GM19238 (cell line): ENCODE results near the gene IRX2.

Experiments used
- DNase-seq: peaks from one replicate; pipeline ENCODE4 v3.0.0; 2011; ENCODE audit warnings: low spot score; ENCODE audit not compliant: insufficient read length

IRX2 gene

DNA sequence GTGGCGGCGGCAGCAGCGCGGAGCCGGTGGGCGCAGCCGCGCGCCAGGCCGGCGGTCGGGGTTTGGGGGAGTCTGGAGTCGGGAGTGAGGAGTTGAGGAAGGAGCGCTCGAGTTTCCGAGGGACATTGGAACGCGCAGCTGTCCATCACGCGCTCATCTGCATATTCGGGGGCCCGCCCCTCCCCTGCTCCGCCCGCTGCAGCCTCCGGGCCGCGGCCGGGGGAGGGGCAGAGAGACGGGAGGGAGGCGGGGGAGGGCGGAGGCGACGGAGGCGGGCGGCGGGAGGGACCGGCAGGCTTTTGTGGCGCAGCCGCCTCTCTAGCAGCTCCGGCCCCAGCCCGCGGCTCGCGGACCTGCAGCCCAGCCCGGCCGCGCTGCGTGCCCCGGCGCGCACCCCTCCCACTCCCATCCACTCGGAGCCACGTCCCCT, at the start of gene IRX2:
TSS of gene IRX2 (minus strand) at position 86 of the 430 bp plus-strand sequence. CDS start 264 bp downstream, outside the sequence.
- no peak for DNase-seq

DNA sequence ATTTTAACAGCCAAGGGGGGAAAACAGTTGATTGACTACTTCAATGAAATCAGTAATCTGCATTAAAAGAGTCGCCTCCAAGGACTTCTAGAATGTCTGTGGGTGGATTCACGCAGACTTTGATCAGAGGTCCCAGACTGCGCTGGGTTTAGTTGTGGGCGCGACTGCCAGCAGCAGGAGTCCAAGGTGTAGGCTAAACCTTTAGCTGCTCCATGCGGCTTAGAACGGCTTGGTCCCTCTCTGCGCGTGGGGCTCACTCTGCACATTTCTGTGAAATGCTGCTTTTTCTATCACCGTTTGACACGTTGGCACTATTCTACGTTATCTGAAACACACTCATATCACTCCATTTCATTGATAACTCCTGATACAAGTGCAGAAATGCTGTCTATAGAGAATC, 48.6 kb upstream of the IRX2 start:
- no peak for DNase-seq

DNA sequence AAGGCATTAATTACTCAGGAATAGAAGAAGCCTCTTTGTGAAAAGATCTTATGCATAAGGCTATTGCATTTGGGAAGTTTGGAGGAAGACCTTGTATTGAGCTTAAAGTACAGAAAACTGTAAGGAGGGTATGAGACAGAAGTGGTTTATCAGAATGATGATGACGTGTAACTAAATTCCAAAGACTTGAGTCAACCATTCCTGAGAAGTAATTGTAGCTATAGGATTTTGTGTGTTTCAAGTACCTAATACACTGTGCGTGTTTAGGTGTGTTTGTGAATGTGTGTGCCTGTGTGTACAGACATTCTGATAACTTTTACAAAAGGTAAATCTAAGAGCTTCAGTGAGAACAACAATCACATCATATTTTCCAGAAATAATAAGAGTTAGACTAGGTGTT, 46.5 kb upstream of the IRX2 start:
- no peak for DNase-seq

DNA sequence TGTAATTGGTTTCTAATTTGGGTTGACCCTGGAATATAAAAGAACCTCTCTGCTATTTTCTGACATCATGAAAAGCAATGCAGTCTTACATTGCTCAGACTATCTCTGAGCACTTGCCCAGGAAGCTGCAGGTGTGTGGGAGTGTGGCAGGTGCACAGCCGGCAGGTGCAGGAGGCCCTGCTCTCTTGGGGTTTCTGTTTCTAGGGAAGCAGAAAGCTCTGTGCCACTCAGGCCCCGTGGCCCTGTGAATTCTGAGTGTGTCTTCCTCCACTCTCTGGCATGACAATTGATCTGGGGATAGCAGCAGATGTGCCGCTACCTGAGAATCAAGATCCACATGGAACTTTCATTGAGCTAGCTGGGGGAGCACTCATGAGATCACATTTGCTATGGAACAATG, 45.7 kb upstream of the IRX2 start:
- DNase-seq = no peak

DNA sequence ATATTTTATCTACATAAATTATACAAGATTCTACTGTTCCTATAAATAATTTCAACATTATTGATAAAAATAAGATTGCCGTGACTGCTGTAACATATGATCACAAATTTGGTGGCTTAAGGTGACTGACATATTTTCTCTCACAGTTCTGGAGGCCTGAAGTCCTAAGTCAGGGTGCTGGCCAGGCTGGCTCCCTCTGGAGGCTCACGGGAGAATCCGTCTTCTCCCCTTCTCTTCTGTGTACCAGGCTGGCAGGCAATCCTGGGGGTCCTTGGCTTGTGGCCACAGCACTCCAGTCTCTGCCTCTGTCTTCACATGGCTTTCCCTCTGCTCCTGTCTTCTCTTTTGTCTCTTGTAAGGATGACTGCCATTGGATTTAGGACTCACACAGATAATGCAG, 31.7 kb upstream of the IRX2 start:
- no peak for DNase-seq

DNA sequence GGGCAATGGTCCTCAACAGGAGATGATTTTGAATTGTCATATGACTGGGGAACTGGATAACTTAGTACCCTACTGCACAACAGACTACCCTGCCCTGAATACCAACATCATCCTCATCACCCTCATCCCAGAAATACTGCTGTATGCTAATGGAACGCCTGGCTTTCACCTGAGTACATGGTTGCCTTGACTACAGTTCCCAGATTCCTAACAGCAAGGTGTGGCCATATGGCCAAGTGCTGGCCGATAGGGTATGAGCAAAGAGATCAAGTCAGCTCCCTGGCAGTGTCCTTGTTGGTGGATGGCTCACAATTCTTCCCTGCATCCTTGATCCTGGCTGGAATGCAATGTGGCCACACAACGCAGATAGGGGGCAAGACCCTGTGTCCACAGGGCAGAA, 31.2 kb upstream of the IRX2 start:
- no peak for DNase-seq

DNA sequence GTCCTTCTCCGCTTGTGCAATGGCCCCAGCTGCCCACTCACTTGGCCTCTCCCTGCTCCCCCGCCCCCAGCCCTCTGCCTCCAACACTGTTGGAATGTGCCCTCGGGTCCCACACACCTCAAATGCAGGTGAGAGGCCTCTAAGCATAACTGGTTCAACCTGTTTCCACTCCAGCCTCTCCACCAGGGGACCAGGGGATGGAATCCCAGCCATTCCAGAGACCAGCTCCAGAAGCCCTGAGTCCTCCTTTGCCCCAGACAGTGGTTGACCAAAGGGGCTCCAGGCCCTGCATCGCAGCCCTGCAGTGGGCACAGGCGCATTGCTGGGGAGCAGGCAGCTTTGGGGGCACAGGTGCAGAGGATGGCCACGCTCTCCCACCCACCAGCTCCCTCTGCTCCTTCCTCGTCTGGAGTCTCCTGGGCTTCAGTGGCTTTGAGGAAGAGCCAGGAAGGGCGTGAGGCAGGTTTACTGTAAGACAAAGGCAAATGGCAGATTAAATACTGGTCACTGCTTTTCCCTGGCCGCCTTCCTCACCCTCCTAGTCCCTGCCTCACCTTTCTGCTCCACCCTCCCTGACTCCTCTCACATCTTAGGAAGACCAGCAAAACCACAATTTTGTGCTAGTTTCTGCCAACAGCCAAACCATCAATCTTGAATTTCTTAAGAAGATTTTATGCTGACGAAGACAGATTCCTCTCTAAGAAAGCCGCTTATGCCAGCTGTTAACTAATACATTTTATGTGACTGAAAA, 29.1 kb upstream of the IRX2 start:
- no peak for DNase-seq

DNA sequence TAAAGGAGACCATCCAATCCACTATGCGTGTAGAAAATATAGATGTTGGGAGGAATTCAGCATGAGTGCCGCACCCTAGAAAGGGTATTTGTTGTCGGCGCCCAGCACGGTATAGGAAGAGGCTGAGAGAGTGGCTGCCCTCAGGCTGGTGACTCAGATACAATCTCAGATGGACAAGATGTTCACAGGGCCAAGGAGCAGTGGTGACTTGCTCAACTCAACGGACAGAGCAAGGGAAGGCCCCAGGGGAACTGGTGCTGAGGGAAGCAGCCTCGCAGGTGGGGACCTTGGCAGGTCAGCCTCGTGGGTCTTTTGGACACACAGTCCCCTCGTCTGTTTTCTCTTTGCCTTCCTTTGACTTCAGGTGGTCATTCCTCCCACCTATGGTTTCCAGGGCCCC, 28.0 kb upstream of the IRX2 start:
- DNase-seq = no peak

DNA sequence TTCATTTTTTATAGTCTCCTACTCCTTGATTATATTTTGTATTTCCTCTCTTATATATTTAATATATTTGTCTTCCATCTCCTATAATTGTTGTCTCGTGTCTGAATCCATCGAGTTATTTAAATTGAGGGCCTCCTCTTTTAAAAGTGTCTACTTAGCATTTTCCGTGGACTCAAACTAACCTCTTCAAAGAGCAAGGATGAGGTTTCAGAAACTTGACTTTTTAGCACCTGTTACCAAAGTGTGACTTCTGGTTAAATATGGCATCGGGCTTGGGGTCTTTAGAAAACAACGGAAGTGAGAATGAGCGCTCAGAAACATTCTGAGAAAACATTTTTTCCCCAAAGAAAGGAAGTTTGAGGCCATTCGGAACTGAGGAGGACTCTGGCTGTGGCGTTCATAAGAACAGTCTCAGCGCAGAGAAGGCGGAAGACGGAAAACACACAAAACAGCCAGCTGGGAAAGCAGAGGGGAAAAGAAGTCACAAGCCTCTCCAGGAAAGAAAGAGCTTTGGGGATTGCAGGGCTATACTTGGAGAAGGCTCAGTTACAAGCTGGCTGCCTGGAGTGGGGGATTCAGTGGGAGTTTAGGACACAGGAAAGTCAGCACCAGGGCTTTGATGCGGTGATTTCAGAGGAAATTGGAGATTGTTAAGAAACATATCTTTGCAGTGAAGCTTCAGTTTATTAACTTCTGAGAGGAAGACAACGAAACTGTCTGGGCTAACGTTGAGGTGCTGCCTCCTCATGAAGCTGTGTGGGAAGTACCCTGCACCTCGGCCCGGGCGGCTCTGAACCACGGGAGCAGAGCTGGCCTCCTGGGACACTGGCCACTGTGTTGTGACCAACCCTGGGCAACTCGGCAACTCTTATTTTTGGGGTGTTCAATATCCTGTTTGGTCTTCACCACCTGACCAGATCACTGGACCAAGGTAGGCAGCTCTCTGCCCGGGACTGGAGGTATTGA, 25.1 kb upstream of the IRX2 start:
- DNase-seq = no peak

DNA sequence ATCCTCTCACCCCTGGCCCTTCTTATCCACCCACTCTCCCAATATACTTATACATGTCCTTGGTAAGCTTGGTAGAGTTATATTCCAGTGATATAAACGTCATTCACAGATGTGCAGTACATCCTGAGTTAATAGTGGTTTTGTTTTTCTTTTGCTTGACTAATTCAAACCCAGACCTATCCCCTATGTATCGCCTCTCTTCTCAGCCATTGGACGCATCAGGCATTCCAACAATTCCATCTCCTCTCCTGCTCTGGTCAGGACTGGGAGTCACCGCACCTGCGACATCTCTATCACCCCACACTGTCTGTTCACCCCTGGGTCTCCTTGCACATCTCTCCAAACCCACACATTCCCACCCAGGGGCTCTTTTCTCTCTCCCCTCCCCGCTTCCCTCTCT, 21.9 kb upstream of the IRX2 start:
- DNase-seq = no peak

DNA sequence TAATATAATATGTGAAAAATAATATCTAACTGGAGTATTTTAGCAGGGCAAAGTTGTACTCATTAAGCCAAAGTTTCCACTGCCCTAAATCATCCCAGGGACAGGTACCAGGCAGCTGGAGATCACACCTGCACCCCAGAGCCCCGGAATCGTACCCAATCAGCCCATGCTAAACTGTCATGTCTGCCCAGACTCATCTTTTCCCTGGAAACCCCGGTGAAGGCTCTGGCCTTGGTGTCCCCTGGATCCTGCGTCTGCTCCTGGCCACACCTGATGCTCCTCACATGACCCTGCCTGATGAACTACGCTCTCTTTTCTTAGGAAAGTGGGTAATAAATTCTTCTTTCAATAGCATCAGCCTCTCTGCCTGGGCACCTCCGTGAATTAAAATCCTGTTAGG, 15.6 kb upstream of the IRX2 start:
- DNase-seq = no peak

DNA sequence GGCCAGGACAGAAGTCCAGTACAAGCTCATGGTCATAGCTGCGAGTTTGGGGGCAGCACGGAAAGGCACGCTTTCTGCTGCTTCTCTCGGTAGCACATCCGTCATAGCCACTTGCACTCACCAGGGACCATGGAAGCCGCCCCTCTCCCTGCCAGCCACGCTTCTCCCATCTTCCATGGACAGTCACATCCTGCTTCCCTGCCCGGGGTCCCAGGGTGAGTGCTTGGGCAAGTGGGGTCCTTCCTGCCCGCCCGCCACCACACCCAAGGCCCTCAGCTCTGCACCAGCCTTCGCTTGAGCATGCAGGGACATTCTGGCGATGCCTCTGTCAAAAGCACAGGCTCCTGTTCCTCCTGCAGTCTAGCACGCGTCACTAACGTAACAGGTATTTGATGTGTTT, 13.1 kb upstream of the IRX2 start:
- no peak for DNase-seq

DNA sequence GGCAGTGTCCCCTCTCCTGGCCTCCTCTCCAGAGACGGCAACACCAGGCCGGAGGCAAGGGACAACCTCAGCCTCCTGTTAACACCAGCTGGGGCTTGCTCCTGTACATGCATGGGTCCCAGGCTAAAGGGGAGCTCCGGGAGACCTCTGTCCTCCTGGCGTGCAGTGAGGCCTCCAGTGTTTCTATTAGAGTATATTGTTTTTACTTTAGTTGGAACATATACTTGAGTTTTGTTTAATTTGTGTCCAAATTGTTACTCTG, 12.0 kb upstream of the IRX2 start:
- no peak for DNase-seq

DNA sequence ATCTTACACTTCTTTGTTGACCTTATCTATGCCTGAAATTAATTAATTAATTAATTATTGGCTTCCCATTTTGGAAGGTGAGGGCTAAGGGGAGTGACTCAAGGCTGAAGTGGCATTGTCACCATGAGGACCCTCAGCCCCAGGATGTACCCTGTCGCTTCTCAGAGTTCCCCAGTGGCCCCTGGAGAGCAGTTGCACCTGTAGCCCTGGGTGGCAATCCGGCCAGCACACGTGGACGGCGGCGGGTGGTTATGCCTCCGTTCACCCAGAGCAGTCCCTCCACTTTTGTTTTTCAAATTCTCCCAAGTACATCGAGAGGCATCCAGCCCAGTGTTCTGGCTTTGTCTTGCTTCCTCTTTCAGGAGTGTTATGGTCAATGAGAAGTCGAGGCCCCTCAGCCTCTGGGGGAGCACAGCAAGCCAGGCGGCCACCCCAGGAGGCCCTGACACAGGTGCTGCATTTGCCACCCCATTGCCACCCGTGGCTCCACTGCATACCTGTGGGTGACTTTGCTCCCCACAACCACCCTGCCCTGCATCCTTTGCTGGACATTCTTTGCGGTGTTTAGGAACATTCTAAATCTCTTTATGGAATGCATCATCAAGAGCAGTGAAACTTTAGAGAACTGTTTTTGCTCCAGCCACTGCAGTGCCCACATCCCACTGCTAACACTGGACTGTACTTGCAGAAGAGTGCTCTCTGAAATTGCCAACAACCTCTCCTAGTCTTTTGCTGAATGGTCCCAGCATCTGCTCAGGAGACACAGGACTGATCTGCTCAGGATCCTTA, 11.5 kb upstream of the IRX2 start:
- DNase-seq = no peak

DNA sequence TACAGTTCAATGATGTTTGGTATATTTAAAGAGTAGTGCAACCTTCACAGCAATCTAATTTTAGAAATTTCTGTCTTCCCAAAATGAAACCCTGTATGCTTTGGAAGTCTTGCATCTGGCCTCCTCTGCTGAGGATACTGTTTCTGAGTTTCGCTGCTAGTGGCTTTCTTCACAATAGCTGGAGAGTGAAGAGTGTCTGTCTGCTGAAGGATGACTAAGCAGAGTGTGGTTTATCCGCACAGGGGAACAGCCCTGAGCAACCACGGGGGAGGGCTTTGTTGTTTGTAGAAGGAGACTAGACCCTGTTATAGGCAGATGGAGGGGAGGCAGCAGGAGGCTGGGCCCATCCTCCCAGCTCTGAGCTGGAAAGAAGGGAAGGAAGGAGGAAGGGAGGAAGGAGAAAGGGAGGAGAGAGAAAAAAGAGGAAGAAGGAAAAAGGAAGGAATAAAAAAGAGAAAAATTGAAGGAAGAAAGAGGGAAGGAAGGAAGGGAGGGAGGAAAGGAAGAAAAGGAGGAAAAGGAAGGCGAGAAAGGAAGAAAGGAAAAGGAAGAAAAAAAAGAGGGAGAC, 10.5 kb upstream of the IRX2 start:
- DNase-seq = no peak

DNA sequence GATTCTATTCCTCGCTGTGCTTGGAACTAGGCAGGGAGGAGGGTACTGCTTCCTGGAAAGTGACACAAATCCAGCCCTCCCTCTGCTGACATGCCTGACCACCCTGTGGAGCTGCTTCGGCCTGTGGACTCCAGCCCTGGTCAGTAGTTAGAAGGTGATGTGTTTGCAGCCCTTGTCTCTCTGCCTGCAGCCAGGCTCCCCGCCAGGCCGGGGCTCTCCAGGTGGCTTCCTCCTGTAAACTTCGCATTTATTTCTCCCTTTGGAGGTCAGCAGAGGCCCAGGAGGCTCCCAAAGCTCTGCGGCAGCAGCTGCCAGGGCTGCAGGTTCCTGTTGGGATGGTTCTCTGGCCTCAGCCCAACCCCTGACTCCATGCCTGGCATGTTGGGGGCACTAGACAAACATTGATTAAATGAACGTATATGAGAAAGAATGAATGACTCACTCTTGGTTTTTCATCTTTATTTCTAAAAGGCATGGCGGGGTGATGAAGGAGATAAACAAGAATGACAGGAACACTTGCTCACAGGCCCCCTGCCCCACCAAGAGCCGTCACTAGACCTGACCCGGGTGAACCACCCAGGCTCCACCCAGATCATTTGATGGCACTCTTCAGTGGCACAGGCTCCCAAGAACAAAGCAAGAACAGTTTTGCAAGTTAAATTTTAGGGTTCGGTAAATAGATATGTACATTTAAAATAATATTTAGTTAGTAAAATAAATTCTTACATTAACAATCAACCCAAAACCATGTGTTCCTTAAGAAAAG, 8.4 kb upstream of the IRX2 start:
- no peak for DNase-seq

DNA sequence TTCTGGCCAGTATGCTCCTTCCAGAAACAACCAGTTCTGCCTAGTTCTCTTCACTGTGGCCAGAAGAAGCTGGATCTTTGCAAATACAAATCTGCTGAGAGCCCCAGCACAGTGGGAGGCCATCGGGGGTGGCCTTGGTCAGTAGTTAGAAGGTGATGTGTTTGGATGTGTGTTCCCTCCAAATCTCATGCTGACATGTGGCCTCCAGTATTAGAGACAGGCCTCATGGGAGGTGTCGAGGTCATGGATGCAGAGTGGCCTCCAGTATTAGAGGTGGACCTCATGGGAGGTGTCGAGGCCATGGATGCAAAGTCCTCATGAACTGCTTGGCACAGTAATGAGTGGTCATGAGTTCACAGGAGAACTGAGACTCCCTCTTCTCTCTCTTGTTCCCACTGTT, 7.6 kb upstream of the IRX2 start:
- DNase-seq = no peak

DNA sequence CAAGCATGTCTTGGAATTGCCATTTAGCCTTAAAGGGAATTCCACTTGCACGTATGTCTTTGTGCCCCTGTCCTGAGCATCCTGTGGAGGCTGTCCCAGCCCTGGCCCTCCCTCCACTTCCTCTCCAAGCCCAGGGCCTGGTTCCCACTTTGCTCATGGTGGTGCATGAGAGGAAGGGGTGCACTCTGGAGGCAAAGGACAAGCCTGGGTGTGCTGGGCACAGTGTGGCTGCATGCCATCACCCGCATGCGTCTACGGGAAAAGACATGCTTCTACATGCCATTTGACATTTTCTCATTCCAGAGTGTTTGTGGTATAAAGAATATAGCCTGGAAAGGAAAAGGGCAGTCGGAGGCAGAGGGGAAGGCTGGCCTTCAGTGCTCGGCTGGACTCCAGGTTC, 7.2 kb upstream of the IRX2 start:
- no peak for DNase-seq

DNA sequence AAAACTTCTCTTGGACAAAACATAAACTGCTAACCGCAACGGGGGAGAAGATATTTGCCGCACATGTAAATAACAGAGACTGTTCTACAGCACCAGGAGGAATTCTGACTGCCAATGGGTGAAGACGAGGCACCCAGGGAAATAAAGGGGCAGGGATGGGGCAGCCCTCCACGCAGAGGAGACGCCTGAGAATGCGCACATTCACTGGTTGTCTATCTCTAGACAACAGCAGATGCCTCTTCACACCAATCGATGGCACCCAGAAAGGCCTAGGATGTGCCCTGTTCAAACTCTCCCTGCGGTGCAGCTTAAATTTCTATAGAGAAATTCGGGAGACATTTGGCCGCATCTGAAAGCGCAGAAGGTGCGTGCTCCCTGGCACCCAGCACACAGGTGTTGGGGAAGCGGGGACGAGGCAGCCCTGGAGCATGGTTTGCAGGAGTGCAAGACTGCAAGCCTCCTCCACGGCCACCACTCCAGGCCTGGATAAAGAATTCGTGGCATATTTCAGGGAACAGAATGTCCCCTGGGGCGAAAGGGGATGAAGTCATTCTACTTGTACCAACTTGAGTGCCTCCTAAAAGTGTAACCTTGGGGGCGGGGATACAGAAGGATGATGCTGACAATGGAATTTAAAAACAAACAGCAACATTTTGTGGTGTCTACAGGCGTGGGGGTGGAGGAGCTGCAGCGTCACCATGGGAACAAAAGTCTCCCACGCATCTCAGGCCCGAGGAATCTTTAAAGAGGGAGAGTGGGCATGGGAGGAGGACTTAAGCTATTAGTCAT, 6.3 kb upstream of the IRX2 start:
- DNase-seq = no peak
